GM12878 (cell line): ENCODE results near the gene EEF1G. TPM values are rescaled to one million over a fixed set of nuclear protein-coding genes. Genes with fewer than 3 reads are reported as not detected.

Experiments
- ATAC-seq: fragments of 200-7000 bp; cut with Tn5 transposase; 3 replicates; pipeline ENCODE4 v1.9.1; 2020; ENCODE audit warnings: mild to moderate bottlenecking, moderate library complexity
- BruUV-seq: library from RNA; stranded (reverse); fragments of 400-500 nt; replicated peaks from 2 replicates; lab custom pipeline; 2021; lab: Mats Ljungman, UMichigan
- CTCF ChIA-PET: fragments of 300-600 bp; sonication (Branson Sonifier 250); formaldehyde crosslinking; extraction: SDS; loops from one replicate; lab custom pipeline; 2021; ENCODE audit warnings: inconsistent platforms; lab: Yijun Ruan, JAX
- POLR2A ChIA-PET: fragments of 350-600 bp; formaldehyde crosslinking; extraction: SDS; loops from one replicate; lab custom pipeline; 2021; ENCODE audit warnings: inconsistent platforms; lab: Charles Lee
- RAD21 ChIA-PET: fragments of 300-600 bp; sonication (Branson Sonifier 250); formaldehyde crosslinking; loops from one replicate; lab custom pipeline; 2023; ENCODE audit warnings: antibody characterized with exemption; ENCODE audit not compliant: unreplicated experiment; lab: Charles Lee
- SMC1A ChIA-PET: fragments of 300-600 bp; sonication (Branson Sonifier 250); formaldehyde crosslinking; loops from one replicate; lab custom pipeline; 2023; ENCODE audit not compliant: unreplicated experiment, uncharacterized antibody; lab: Charles Lee
- DNase-seq: peaks from one replicate; pipeline ENCODE4 v3.0.0-alpha.2; 2011; ENCODE audit warnings: low read depth, low spot score
- FAIRE-seq: peaks from 3 replicates; lab custom pipeline; 2011; peaks lifted over from hg19 to GRCh38; lab: Jason Lieb, UNC
- H2AFZ ChIP-seq: 2 replicates; pipeline ENCODE4 v1.6.0; 2011; ENCODE audit warnings: low read depth, low read length, control low read depth; ENCODE audit not compliant: control insufficient read depth
- H3K27ac ChIP-seq: 2 replicates; pipeline ENCODE4 v1.5.1; 2011; ENCODE audit warnings: control low read depth; ENCODE audit not compliant: control insufficient read depth, insufficient read depth
- H3K27me3 ChIP-seq, 2 experiments: replicated peaks in 1 of 2; 2 replicates each; pipeline versions ENCODE4 v1.6.0 to v1.6.1; 2011; ENCODE audit warnings: low read length in 1 of 2; ENCODE audit not compliant: control insufficient read depth in 2 of 2, insufficient read depth in 2 of 2
- H3K36me3 ChIP-seq, 2 experiments: 2 replicates each; pipeline ENCODE4 v1.5.1; 2011; ENCODE audit warnings: low read length in 1 of 2; ENCODE audit not compliant: control insufficient read depth in 2 of 2, insufficient read depth in 2 of 2
- H3K4me1 ChIP-seq: 2 replicates; pipeline ENCODE4 v1.6.1; 2011; ENCODE audit warnings: mild to moderate bottlenecking, low read length, moderate library complexity, mixed read lengths; ENCODE audit not compliant: control insufficient read depth, insufficient read depth
- H3K4me2 ChIP-seq: 2 replicates; pipeline ENCODE4 v1.6.0; 2011; ENCODE audit warnings: control low read depth; ENCODE audit not compliant: control insufficient read depth, insufficient read depth
- H3K4me3 ChIP-seq: fragments of 200-600 bp; sonication (generic); 2 replicates; pipeline ENCODE4 v1.5.1; 2016
- H3K79me2 ChIP-seq: 2 replicates; pipeline ENCODE4 v1.6.0; 2011; ENCODE audit warnings: low read length; ENCODE audit not compliant: control insufficient read depth, insufficient read depth
- H3K9ac ChIP-seq: 2 replicates; pipeline ENCODE4 v1.8.0; 2011; ENCODE audit warnings: low read length, control low read depth, mixed read lengths; ENCODE audit not compliant: control insufficient read depth, insufficient read depth
- H3K9me3 ChIP-seq: replicated peaks from 3 replicates; pipeline ENCODE4 v1.5.1; 2011; ENCODE audit warnings: mild to moderate bottlenecking, low read length; ENCODE audit not compliant: control insufficient read depth, insufficient read depth
- H4K20me1 ChIP-seq: 2 replicates; pipeline ENCODE4 v1.6.0; 2011; ENCODE audit not compliant: control insufficient read depth, insufficient read depth
- BMI1 ChIP-seq: fragments of 450-650 bp; IDR thresholded peaks from 2 replicates; pipeline ENCODE4 v1.6.1; 2016; ENCODE audit warnings: mild to moderate bottlenecking, moderate library complexity, borderline replicate concordance
- CBX3 ChIP-seq: fragments of 200-600 bp; sonication (generic); IDR thresholded peaks from 2 replicates; pipeline ENCODE4 v1.6.1; 2016; ENCODE audit warnings: low read depth, borderline replicate concordance
- CREB1 ChIP-seq: IDR thresholded peaks from 2 replicates; pipeline ENCODE4 v1.6.1; 2012; ENCODE audit warnings: low read depth, mild to moderate bottlenecking, inconsistent platforms
- IRF3 ChIP-seq: fragments of 450-650 bp; IDR thresholded peaks from 2 replicates; pipeline ENCODE4 v1.6.1; 2014; ENCODE audit warnings: mild to moderate bottlenecking
- JUNB ChIP-seq: IDR thresholded peaks from 2 replicates; pipeline ENCODE4 v1.6.1; 2016; ENCODE audit warnings: antibody characterized with exemption, mild to moderate bottlenecking
- KAT2A ChIP-seq: conservative IDR thresholded peaks from 2 replicates; pipeline ENCODE4 v1.6.1; 2011; ENCODE audit warnings: low read depth, low read length; ENCODE audit not compliant: control insufficient read depth
- NFYA ChIP-seq: IDR thresholded peaks from 2 replicates; pipeline ENCODE4 v1.6.1; 2011; ENCODE audit warnings: low read depth, mild to moderate bottlenecking, low read length, improper control_type of control experiment, borderline replicate concordance
- POLR2A ChIP-seq: IDR thresholded peaks from 2 replicates; pipeline ENCODE4 v1.6.1; 2011; ENCODE audit warnings: low read depth, mild to moderate bottlenecking, low read length
- POLR2AphosphoS5 ChIP-seq: IDR thresholded peaks from 2 replicates; pipeline ENCODE4 v1.6.1; 2011; ENCODE audit warnings: mild to moderate bottlenecking, low read length, inconsistent platforms
- RAD51 ChIP-seq: fragments of 450-650 bp; IDR thresholded peaks from 2 replicates; pipeline ENCODE4 v1.6.1; 2016; ENCODE audit warnings: moderate library complexity, mild to moderate bottlenecking, inconsistent platforms
- SIX5 ChIP-seq: IDR thresholded peaks from 2 replicates; pipeline ENCODE4 v1.6.1; 2011; ENCODE audit warnings: mild to moderate bottlenecking, low read depth, low read length, moderate library complexity; ENCODE audit not compliant: severe bottlenecking
- SMAD5 ChIP-seq: IDR thresholded peaks from 2 replicates; pipeline ENCODE4 v1.6.1; 2016; ENCODE audit warnings: antibody characterized with exemption, low read depth
- SREBF1 ChIP-seq: IDR thresholded peaks from 2 replicates; pipeline ENCODE4 v1.6.1; 2012; ENCODE audit warnings: mild to moderate bottlenecking, low read length
- SREBF2 ChIP-seq: IDR thresholded peaks from 2 replicates; pipeline ENCODE4 v1.6.1; 2012; ENCODE audit warnings: mild to moderate bottlenecking, low read length
- SUPT20H ChIP-seq: IDR thresholded peaks from 2 replicates; pipeline ENCODE4 v1.6.1; 2011; ENCODE audit warnings: low read depth, mild to moderate bottlenecking, low read length, moderate library complexity, borderline replicate concordance; ENCODE audit not compliant: control insufficient read depth
- TARDBP ChIP-seq: IDR thresholded peaks from 2 replicates; pipeline ENCODE4 v1.6.1; 2016; ENCODE audit warnings: borderline replicate concordance
- ZSCAN29 ChIP-seq: fragments of 450-650 bp; IDR thresholded peaks from 2 replicates; pipeline ENCODE4 v1.6.1; 2017; ENCODE audit warnings: mild to moderate bottlenecking, moderate library complexity
- WGBS: methylation state at CpG from one replicate; pipeline ENCODE4 v1.1.6; 2016; ENCODE audit warnings: low lambda C conversion rate; ENCODE audit not compliant: insufficient replicate concordance, insufficient coverage; ENCODE audit errors: missing lambda C conversion rate; 5-methylcytosine and 5-hydroxymethylcytosine counted together
- in situ Hi-C: fragments of 300-500 bp; cut with MboI; formaldehyde crosslinking; loops from 9 replicates; pipeline ENCODE4 v1.14.3; 2018; ENCODE audit warnings: mixed read lengths
- intact Hi-C: fragments of 100-400 bp; cut with micrococcal nuclease; formaldehyde crosslinking; loops from one replicate; pipeline ENCODE4 v1.14.2; 2022; ENCODE audit not compliant: unreplicated experiment
- polyA plus RNA-seq, 11 experiments: library from polyadenylated mRNA; depleted of rRNA in 4 of 11; unstranded in 6 of 11; stranded (reverse) in 5 of 11; fragments of >200 nt; fragmentation: Nextera tagmentation in 4 of 11; fragmentation: Illumina TruSeq in 1 of 11; extraction: Ambion mirVana in 4 of 11; extraction: Trizol in 1 of 11; gene quantifications; 1 replicate in 1 of 11; 2 replicates in 10 of 11; pipeline versions ENCODE4 v1.2.1 to v1.2.3, GENCODE V29; 2011 to 2016; ENCODE audit warnings: inconsistent platforms in 2 of 11, missing spikeins in 2 of 11, low read depth in 1 of 11
- total RNA-seq, 4 experiments: library from RNA; depleted of rRNA in 3 of 4; stranded (reverse); fragments of >200 nt in 3 of 4; fragmentation: Illumina TruSeq in 1 of 4; extraction: Trizol in 1 of 4; gene quantifications; 2 replicates each; pipeline versions ENCODE4 v1.2.1 to v1.2.3, GENCODE V29; 2013 to 2021

Gene EEF1G
- total and polyA plus RNA-seq, 10 of the 15 experiments (the other 5 are each of a cell fraction or from before 2014, with no cell fraction given) = 850 to 2,739 (median 2,277) TPM

- no peaks in the 10 kb centered on the region for H3K9me3 ChIP-seq
- FAIRE-seq = no peak
- H4K20me1 ChIP-seq = no peaks in the 10 kb centered on the region; the same call in 1 of the 2 replicates
- ChIA-PET POLR2A (no interaction called here), SMC1A (no interaction called here), CTCF (no interaction called here), RAD21 (interaction anchor here (0.6 kb wide), 1 partner anchor 82 kb away, joined by 3 read pairs; no protein-coding TSS in a partner anchor)
- TF ChIP-seq BMI1 = no peak
- peaks cover 6 to 20% of the 10 kb centered on the region in 2 experiments; a peak in 3 of 4 replicates for H3K36me3 ChIP-seq
- peaks cover 27% of the 10 kb centered on the region for H3K4me1 ChIP-seq
- no peak overlapping the region for H3K27ac ChIP-seq
- no peak overlapping the region for H3K4me2 ChIP-seq
- H3K9ac ChIP-seq = no peak overlapping the region
- ATAC-seq = no peak
- H3K4me3 ChIP-seq = no peak overlapping the region
- no peaks in the 10 kb centered on the region for H3K27me3 ChIP-seq
- no peak for DNase-seq
- H3K79me2 ChIP-seq = peaks cover 29% of the 10 kb centered on the region
- WGBS = 73% methylated on average over 9 of the region's 12 CpGs
- BruUV-seq = no TSS peak
- no peak overlapping the region for H2AFZ ChIP-seq
- intact Hi-C loops (no loop called here), in situ Hi-C loops (no loop called here)
Measured at GRCh38 chr11:62535802-62536201, 37.9 kb downstream of the EEF1G start.

GRCh38 chr11:62534779-62535545 lies 38.7 kb downstream of the EEF1G start:
- intact Hi-C loops (no loop called here), in situ Hi-C loops (no loop called here)
- no peaks in the 10 kb centered on the region for H3K27me3 ChIP-seq
- H2AFZ ChIP-seq = no peak overlapping the region
- no peak overlapping the region for H3K4me2 ChIP-seq
- ChIA-PET SMC1A (no interaction called here), CTCF (interaction anchor here (1.2 kb wide), 1 partner anchor 8 kb away, joined by 4 read pairs; no protein-coding TSS in a partner anchor), RAD21 (interaction anchor here (1.0 kb wide), 1 partner anchor 110 kb away, joined by 3 read pairs; no protein-coding TSS in a partner anchor), POLR2A (interaction anchor here (0.5 kb wide), 1 partner anchor 335 kb away, joined by 11 read pairs; no protein-coding TSS in a partner anchor)
- BruUV-seq = no TSS peak
- no peak overlapping the region for H3K9ac ChIP-seq
- H3K4me1 ChIP-seq = peaks cover 18% of the 10 kb centered on the region
- peaks cover 24% of the 10 kb centered on the region for H3K79me2 ChIP-seq
- H4K20me1 ChIP-seq = no peaks in the 10 kb centered on the region; the same call in 1 of the 2 replicates
- WGBS = 84% methylated on average over 18 of the region's 19 CpGs
- peaks cover 6 to 20% of the 10 kb centered on the region in 2 experiments; a peak in 3 of 4 replicates for H3K36me3 ChIP-seq
- TF ChIP-seq SIX5 = no peak
- TF ChIP-seq SREBF2 = no peak
- no peak for TF ChIP-seq KAT2A
- no peak for TF ChIP-seq ZSCAN29
- TF ChIP-seq TARDBP = no peak
- TF ChIP-seq NFYA = no peak
- TF ChIP-seq JUNB = no peak
- no peak for TF ChIP-seq POLR2A
- no peak for TF ChIP-seq RAD51
- no peak for TF ChIP-seq CBX3
- TF ChIP-seq SMAD5 = no peak
- TF ChIP-seq SUPT20H = no peak
- TF ChIP-seq POLR2AphosphoS5 = no peak
- no peak for TF ChIP-seq SREBF1
- TF ChIP-seq IRF3 = no peak
- no peak for TF ChIP-seq CREB1
- no peak for DNase-seq
- ATAC-seq = no peak
- H3K4me3 ChIP-seq = no peak overlapping the region
- H3K9me3 ChIP-seq = no peaks in the 10 kb centered on the region; the same call in 2 of the 3 replicates
- no peak for FAIRE-seq
- no peak overlapping the region for H3K27ac ChIP-seq
